ENCODE measurements around the gene CEACAM7. TPM values are rescaled to one million over a fixed set of nuclear protein-coding genes. Genes with fewer than 3 reads are reported as not detected.

CEACAM7 gene
- total and polyA plus RNA-seq, 2 donors (not counting 1 experiment from before 2014, with no cell fraction given) = not detected

DNA sequence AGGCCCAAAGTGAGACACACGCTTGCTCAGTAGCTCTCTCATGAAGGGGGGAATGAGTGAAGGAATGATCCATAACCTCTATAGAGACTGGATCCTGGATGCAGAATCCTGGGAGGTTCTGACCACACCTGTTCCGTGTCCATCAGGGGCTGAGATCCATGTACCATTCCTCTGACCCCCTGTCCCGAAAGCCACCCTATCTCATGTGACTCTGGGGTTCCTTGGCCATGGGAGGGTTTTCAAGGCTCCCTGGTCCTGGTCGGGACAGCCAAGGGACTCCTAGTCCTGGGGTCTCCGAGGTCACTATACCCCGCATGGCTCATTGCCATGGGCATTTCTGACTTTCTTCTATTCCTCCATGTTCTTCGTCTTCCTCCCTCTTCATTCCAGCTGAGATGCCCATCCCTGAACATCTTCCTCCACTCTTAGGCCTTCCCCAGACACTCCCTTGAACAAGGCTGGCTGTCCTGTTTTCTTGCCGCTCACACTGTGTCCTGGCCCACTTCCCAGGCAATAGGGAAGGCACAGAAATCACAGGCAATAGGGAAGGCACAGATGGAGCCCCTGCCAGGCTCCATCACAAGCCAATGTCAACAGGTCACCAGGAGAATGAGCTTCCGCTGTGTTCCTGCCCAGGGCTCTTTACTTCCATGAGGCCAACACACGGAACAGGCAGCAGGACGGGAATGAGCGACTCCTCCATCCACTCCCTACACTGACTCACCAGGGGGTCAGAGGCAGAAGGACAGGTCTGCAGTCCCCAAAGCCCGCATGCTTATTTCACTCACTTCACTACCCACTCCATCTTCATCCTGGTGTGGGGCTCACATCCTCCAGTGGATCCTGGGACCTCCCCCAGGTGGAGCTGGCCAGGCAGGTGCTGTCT lies 23.5 kb upstream of the CEACAM7 start:
- Mint-ChIP-seq H3K9me3 (ENCODE audit: insufficient read depth) (no peaks in the 10 kb centered on the region), H3K27me3 (peaks cover 56% of the 10 kb centered on the region), H3K27ac (no peak overlapping the region), H3K4me1 (peaks cover 4% of the 10 kb centered on the region), H3K4me3 (no peak overlapping the region)
- intact Hi-C loops (cut with micrococcal nuclease) = no loop called here
- POLR2A ChIA-PET = no interaction called here
- 95% methylated on average over 12 of the region's 13 CpGs for WGBS (ENCODE audit: insufficient coverage)
- Histone ChIP-seq H4K20me1 (ENCODE audit: control insufficient read depth, insufficient read depth, low read length, poor library complexity, severe bottlenecking) (no peaks in the 10 kb centered on the region), H3K4me1 (ENCODE audit: control insufficient read depth in 2 of 2, insufficient read depth in 2 of 2, low read length in 2 of 2) (peaks cover 0 to 3% of the 10 kb centered on the region in 2 donors), H3K4me2 (replicated peaks; ENCODE audit: low read depth, low read length, poor library complexity, severe bottlenecking) (no peak overlapping the region), H3K4me3 (ENCODE audit: control extremely low read depth in 1 of 5, extremely low read depth in 1 of 5, insufficient read depth in 1 of 5, low read depth in 2 of 5, low read length in 4 of 5) (no peak overlapping the region), H3K27ac (ENCODE audit: low read length in 2 of 2) (no peak overlapping the region), H2AFZ (ENCODE audit: insufficient read depth, low read depth, low read length, poor library complexity, severe bottlenecking) (no peak overlapping the region), H3K27me3 (replicated peaks in 1 of 4; ENCODE audit: control extremely low read depth in 1 of 4, control insufficient read depth in 3 of 4, insufficient read depth in 4 of 4, low read length in 3 of 4) (peaks cover 0 to 26% (median 5%) of the 10 kb centered on the region in 4 experiments), H3K36me3 (replicated peaks in 1 of 2; ENCODE audit: control extremely low read depth in 1 of 2, control insufficient read depth in 1 of 2, extremely low read depth in 1 of 2, insufficient read depth in 2 of 2, low read length in 1 of 2) (no peaks in the 10 kb centered on the region), H3K9me3 (ENCODE audit: control extremely low read depth in 1 of 3, control insufficient read depth in 2 of 3, insufficient read depth in 1 of 3, low read length in 2 of 3) (peaks cover 0 to 3% (median 0%) of the 10 kb centered on the region in 3 donors), H3K79me2 (ENCODE audit: control insufficient read depth, insufficient read depth, low read length) (no peaks in the 10 kb centered on the region), H3K9ac (ENCODE audit: low read length) (no peak overlapping the region)
- TF ChIP-seq EZH2 (IDR thresholded peaks at IDR 0.05; ENCODE audit: borderline replicate concordance, insufficient read depth, low read depth, low read length, poor library complexity, severe bottlenecking) = no peak
- TF ChIP-seq, protein P1, sequence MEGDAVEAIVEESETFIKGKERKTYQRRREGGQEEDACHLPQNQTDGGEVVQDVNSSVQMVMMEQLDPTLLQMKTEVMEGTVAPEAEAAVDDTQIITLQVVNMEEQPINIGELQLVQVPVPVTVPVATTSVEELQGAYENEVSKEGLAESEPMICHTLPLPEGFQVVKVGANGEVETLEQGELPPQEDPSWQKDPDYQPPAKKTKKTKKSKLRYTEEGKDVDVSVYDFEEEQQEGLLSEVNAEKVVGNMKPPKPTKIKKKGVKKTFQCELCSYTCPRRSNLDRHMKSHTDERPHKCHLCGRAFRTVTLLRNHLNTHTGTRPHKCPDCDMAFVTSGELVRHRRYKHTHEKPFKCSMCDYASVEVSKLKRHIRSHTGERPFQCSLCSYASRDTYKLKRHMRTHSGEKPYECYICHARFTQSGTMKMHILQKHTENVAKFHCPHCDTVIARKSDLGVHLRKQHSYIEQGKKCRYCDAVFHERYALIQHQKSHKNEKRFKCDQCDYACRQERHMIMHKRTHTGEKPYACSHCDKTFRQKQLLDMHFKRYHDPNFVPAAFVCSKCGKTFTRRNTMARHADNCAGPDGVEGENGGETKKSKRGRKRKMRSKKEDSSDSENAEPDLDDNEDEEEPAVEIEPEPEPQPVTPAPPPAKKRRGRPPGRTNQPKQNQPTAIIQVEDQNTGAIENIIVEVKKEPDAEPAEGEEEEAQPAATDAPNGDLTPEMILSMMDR (IDR thresholded peaks at IDR 0.05) = no peak
- ATAC-seq (ENCODE audit: low read depth) (no peak), DNase-seq (no peak)
- CTCF ChIA-PET = interaction anchor here (0.9 kb wide), 1 partner anchor 110 kb away, joined by 5 read pairs; no protein-coding TSS in a partner anchor

Measured in B cell (primary cell).